ENCODE measurements around the gene GLB1L2.
A peak's percentile ranks its signal among the peaks of the same experiment; 100 is the strongest.
"Not testable (repeated sequence)": the region's sequence is repeated elsewhere in the genome, so short reads cannot be mapped to it uniquely, and the experiment has no call there.

The GLB1L2 gene, protein sequence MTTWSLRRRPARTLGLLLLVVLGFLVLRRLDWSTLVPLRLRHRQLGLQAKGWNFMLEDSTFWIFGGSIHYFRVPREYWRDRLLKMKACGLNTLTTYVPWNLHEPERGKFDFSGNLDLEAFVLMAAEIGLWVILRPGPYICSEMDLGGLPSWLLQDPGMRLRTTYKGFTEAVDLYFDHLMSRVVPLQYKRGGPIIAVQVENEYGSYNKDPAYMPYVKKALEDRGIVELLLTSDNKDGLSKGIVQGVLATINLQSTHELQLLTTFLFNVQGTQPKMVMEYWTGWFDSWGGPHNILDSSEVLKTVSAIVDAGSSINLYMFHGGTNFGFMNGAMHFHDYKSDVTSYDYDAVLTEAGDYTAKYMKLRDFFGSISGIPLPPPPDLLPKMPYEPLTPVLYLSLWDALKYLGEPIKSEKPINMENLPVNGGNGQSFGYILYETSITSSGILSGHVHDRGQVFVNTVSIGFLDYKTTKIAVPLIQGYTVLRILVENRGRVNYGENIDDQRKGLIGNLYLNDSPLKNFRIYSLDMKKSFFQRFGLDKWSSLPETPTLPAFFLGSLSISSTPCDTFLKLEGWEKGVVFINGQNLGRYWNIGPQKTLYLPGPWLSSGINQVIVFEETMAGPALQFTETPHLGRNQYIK

GRCh38 chr11:134331354-134332188 lies at the start of gene GLB1L2:
GLB1L2 (plus strand) TSS chr11:134331988; CDS start chr11:134332062, 74 bp downstream.
- DNase-seq (ENCODE audit: low spot score): peak; percentile 93

GRCh38 chr11:134282121-134283045 lies 49.4 kb upstream of the GLB1L2 start:
- DNase-seq (ENCODE audit: low spot score): no peak

DNA sequence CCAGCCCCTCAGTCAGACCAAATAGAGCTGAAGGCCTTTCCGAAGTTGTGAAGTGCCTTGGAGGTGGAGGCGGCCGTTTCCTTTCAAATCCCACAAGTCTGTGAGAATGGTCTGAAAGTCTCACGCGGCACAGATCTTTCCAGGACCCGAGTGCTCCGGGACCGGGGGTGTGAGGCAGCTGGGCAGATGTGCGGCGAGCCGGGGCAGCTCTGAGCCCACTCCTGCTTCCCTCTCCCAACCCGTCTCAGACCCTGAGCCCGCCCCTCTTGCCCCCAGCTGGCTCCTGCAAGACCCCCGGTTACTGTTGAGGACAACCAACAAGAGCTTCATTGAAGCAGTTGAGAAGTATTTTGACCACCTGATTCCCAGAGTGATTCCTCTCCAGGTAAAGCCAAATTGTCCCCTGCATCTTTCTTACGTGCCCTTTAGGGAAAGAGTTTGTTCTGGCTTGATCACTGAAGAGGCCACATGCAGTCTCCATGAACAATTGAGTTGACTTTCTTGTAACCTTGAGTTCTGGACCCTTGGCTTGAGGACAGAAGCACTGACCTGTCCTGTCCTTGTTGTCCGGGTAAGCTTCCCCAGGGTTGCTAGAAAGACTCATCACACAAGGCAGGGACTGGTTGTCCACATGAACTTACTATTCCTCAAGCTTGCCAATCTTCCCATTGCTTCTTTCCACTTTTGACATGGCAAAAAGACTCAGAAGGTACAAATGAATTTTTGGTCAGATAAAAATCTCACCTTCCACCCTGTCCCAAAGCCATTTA lies 48.1 kb upstream of the GLB1L2 start:
- no peak for DNase-seq (ENCODE audit: low spot score)

DNA sequence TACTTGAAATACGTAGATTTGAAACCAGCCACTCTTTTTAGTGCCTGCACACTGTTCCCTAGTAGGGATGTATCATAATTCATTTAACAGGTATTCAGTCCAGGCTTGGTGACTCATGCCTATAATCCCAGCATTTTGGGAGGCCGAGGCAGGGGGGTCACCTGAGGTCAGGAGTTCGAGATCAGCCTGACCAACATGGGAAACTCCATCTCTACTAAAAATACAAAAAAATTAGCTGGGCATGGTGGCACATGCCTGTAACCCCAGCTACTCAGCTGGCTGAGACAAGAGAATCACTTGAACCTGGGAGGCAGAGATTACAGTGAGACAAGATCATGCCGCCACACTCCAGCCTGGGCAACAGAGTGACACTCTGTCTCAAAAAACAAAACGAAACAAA lies 47.4 kb upstream of the GLB1L2 start:
- DNase-seq (ENCODE audit: low spot score): not testable (repeated sequence)

DNA sequence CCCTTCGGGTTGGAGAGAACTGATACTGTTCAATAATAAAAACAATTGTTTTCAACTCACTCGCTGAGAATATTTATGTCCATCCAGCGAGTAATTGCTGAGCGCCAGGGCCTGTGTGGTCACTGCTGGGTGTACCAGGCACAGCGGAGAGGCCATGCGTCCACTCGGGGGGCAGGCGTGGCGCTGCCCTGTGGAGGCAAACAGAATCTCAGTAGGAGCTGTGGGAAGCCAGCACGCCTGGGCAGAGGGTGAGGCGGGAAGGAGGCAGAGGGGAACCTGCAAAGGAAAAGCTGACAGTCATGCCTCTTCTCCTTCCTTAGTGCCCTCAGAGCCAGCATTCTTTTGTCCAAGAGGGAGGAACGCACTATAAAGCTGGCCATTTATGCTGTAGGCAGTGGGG lies 44.2 kb upstream of the GLB1L2 start:
- DNase-seq (ENCODE audit: low spot score): no peak

DNA sequence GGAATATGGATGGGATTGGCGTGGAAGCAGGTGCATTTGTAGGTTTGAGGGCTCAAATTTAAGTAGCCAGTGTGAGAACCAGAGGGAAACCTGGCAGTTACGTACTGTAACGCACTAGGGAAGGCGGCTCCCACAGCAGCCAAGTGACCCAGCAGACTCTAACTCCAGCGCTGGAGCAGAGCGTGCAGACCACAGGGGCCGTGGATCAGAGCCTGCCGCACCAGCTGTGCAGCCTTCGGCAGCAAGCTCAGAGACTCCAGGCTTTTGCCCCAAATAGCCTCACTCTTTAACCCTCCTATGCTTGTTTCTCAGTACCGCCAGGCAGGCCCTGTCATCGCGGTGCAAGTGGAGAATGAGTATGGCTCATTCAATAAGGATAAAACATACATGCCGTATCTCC lies 43.3 kb upstream of the GLB1L2 start:
- DNase-seq (ENCODE audit: low spot score): no peak

DNA sequence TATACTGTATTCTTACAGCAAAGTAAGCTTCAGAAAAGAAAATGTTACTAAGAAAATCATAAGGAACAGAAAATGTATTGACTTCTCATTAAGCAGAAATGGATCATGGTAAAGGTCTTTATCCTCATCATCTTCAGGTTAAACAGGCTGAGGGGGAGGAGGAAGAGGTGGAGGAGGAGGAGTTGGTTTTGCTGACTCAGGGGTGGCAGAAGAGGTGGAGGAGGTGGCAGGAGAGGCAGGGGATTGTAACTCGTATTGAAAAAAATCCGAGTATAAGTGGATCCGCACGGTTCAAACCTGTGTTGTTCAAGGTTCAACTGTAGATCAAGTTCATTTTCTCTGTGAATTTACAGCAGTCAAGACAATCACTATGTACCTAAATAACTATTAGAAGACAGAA lies 42.6 kb upstream of the GLB1L2 start:
- no peak for DNase-seq (ENCODE audit: low spot score)

DNA sequence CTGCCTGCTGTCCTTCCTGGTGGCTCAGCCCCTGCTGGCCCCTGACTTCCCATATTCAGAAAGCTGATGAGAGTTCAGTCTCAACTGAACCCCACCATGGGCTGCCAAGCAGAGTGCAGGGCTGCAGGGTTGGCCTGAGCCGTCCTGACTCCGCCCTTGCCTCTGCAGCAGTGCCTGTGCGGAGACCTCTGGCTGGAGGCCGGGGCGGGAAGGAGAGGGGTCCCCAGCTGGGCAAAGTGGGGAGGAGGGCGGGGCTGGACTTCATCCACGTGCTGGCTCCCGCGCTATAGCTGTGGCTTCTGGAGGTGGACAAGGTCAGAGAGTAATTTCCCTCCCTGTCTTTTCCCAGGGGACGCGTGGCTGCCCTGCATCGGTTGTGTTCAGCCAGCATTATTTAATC lies 42.0 kb upstream of the GLB1L2 start:
- DNase-seq (ENCODE audit: low spot score): no peak

GRCh38 chr11:134290646-134291045 lies 41.1 kb upstream of the GLB1L2 start:
- DNase-seq (ENCODE audit: low spot score): no peak

- no peak for DNase-seq (ENCODE audit: low spot score)
These were observed 40.6 kb upstream of the GLB1L2 start for GRCh38 chr11:134291196-134291595.

DNA sequence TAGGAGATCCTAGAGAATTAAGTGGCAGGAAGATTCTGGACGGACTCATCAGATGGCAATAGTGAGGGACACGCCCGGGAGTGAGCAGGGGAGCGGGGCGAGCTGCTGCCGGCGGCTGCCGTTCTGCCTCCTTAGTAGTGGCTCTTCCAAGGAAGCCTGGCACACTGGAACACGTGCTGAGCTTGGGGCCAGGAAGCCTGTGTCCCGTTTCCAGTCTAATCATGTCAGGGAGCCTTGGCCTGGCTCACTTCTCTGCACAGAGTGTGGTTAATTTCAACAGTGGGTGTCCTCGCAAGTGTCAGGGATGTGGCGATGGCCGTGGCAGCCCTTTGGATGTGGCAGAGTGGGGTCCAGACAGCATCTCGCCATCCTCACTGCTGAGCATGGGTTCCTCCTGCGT lies 39.1 kb upstream of the GLB1L2 start:
- DNase-seq (ENCODE audit: low spot score): no peak

DNA sequence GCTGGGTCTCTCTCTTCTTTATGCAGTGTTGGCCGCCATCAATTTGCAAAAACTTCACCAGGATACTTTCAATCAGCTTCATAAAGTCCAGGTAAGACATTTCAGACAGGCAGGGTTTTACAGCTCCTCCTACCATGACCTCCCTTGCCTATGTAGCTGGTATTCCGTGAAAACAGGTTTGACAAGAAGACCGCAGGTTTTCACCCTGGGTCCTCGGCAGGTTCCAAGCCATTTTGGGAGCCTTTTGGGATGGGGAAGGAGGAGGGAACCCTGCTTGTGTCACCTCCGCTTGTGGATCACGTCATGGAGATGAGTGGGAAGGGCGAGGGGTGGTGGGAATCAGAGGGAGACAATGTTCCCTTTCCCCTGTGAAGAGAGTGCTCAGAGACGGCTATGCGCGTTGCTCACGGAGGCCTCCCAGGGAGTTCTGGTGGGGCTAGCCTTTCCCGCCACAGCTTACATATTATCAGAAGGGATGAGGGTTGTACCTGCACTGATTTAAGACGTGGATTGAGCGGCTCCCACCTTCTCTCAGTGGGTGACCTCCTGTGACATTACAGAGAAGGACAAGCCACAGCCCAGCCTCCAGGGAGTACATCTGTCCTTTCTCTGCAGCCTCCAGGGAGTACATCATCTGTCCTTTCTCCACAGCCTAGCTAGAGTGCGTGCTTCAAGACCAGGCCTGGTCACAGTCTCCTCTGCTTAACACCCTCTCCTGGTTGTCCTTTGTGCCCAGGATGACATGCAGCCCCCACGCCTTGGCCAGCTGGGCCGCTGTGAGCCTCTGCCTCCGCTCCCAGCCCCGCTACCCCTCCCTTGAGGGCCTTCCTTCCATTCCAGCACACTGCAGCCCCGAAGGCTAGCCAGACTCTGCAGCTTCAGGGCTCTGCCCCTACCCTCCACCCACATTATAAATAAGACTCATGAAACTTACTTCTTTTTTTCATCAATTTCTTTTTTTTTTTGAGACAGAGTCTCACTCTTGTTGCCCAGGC lies 38.4 kb upstream of the GLB1L2 start:
- no peak for DNase-seq (ENCODE audit: low spot score)

GRCh38 chr11:134294664-134295063 lies 37.1 kb upstream of the GLB1L2 start:
- DNase-seq (ENCODE audit: low spot score): no peak

GRCh38 chr11:134312223-134312622 lies 19.6 kb upstream of the GLB1L2 start:
- DNase-seq (ENCODE audit: low spot score): no peak

DNA sequence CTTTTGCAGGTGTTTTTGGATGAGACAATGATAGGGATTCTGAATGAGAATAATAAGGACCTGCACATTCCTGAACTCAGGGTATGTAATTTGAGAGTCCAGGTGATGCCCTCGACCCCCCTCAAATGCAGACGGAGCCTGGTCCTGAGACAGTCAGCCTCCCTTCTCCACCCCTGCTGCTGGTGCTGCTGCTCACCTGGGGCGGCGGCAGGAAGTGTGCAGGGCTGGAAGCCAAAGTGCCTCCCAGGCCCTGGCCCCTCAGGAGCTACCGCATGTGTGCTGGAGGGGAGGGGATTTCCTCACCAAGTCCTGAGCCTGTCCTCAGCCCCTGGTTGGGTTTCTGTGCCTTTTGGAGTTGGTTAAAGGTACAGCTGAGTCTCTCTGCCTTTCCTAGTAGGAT lies 19.0 kb upstream of the GLB1L2 start:
- DNase-seq (ENCODE audit: low spot score): no peak

DNA sequence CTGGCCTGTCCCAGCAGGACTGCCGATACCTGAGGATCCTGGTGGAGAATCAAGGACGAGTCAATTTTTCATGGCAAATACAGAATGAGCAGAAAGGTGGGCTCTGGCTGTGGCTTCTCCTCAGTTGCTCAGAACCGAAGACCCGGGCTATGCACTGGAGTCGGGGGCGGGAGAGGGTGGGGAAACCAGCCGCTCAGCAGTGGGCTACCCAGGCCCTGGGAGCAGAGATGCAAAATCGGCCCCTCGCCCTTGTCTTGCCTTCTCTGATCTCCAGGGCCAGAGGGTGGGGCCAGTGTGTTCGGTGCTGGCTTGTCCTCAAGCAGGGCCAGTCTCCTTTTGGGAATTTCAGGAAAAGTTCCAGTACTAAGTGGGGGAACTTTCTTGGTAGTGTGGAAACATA lies 18.4 kb upstream of the GLB1L2 start:
- no peak for DNase-seq (ENCODE audit: low spot score)

GRCh38 chr11:134313821-134314607 lies 17.8 kb upstream of the GLB1L2 start:
- no peak for DNase-seq (ENCODE audit: low spot score)

DNA sequence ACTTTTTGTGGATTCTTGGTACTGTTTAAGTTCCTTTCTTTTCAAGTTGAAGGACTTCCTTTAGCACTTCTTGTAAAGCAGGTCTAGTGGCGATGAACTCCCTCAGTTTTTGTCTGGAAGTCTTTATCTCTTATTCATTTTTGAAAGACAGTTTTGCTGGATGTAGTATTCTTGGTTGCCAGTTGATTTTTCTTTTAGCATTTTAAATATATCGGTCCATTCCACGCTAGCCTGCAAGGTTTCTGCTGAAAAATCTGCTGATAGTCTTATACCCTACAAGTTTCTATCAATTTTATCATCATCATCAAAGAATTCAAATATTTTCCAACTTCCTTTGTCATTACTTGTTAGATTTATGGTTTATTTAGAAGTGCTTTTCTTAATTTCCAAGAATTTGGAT lies 14.7 kb upstream of the GLB1L2 start:
- no peak for DNase-seq (ENCODE audit: low spot score)

- not testable (repeated sequence) for DNase-seq (ENCODE audit: low spot score)
These were observed 10.4 kb upstream of the GLB1L2 start for GRCh38 chr11:134321373-134321772.

Data from germinal center (tissue), 1 donor.